ENCODE measurements around the gene PKN1.

PKN1 gene

GRCh38 chr19:14433554-14434501 lies 722 bp downstream of the PKN1 start:
- TF ChIP-seq CTCF (conservative IDR thresholded peaks at IDR 0.05; ENCODE audit: low read depth, low read length), result no peak
- DNase-seq (ENCODE audit: low read depth), result no peak
- H3K4me3 ChIP-seq (ENCODE audit: low read depth, low read length), result peak overlapping the region; percentile 70

- peak overlapping the region; percentile 70 for H3K4me3 ChIP-seq (ENCODE audit: low read depth, low read length)
- DNase-seq (ENCODE audit: low read depth), result peak; percentile 88
- no peak for TF ChIP-seq CTCF (conservative IDR thresholded peaks at IDR 0.05; ENCODE audit: low read depth, low read length)
Measured at GRCh38 chr19:14434543-14435319, 1.6 kb downstream of the PKN1 start.

- TF ChIP-seq CTCF (conservative IDR thresholded peaks at IDR 0.05; ENCODE audit: low read depth, low read length), result no peak
- H3K4me3 ChIP-seq (ENCODE audit: low read depth, low read length), result peak overlapping the region; percentile 70
- no peak for DNase-seq (ENCODE audit: low read depth)
Measured at GRCh38 chr19:14435320-14436050, 2.4 kb downstream of the PKN1 start.

GRCh38 chr19:14437578-14438140 lies 4.6 kb downstream of the PKN1 start:
- peak; percentile 36 for DNase-seq (ENCODE audit: low read depth)
- TF ChIP-seq CTCF (conservative IDR thresholded peaks at IDR 0.05; ENCODE audit: low read depth, low read length), result no peak

GRCh38 chr19:14439014-14439413 lies 5.9 kb downstream of the PKN1 start:
- H3K4me3 ChIP-seq (ENCODE audit: low read depth, low read length), result no peak overlapping the region
- no peak for TF ChIP-seq CTCF (conservative IDR thresholded peaks at IDR 0.05; ENCODE audit: low read depth, low read length)
- no peak for DNase-seq (ENCODE audit: low read depth)

More at GRCh38 chr19:14437578-14438140, 4.6 kb downstream of the PKN1 start:
- H3K4me3 ChIP-seq (ENCODE audit: low read depth, low read length), result no peak overlapping the region

GRCh38 chr19:14440049-14440448 lies 6.9 kb downstream of the PKN1 start:
- no peak for TF ChIP-seq CTCF (conservative IDR thresholded peaks at IDR 0.05; ENCODE audit: low read depth, low read length)
- DNase-seq (ENCODE audit: low read depth), result peak; percentile 16
- H3K4me3 ChIP-seq (ENCODE audit: low read depth, low read length), result peak overlapping the region; percentile 20

Data from choroid plexus epithelial cell (primary cell).